ENCODE measurements around the gene LRRK1.

The LRRK1 gene

DNA sequence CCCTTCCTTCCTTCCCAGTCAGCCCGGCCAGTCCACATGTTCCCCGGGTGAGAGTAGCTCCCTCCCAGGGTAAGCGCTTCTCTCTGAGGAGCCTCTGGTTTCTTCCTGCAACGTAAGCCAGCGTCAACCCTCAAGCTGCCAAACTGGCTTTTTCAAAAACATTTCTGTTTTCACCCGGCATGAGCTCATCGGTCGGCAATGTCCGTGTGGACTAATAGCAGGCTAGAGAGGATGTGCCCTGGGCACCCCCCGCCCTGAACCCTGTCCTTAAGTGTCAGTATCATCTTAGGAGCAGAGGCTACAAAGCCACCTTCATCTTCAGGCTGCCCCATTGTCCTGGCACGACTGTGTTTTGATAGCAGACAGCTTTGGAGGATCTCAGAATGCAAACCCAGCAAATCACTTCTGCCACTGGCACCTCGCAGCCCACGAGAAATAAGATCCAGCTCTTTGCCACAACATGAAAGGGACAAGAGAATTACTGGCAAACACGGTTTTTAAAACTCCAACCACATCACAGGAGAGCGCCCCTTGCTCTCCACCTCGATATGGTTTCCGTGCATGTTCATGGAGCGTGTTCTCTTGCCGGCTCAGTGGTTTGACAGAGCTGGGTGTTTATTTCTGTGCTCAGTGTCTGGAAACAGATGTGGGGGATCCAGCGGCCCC lies 29.6 kb upstream of the LRRK1 start:
- no peak overlapping the region for H3K18ac ChIP-seq (ENCODE audit: low read length)
- no peaks in the 10 kb centered on the region for H3K36me3 ChIP-seq (ENCODE audit: control insufficient read depth, insufficient read depth, low read length)
- no peak overlapping the region for H3K4me2 ChIP-seq (ENCODE audit: low read length)
- no peak overlapping the region for H3K9ac ChIP-seq (ENCODE audit: low read length)
- no peak overlapping the region for H4K5ac ChIP-seq (ENCODE audit: low read length)
- peak; percentile 87 for DNase-seq
- H3K56ac ChIP-seq (ENCODE audit: low read length) = peak overlapping the region; percentile 43
- no peak overlapping the region for H2BK15ac ChIP-seq (replicated peaks; ENCODE audit: low read depth)
- H3K4me3 ChIP-seq (ENCODE audit: low read length) = no peak overlapping the region
- H3K4ac ChIP-seq (ENCODE audit: low read depth, low read length) = no peak overlapping the region
- WGBS (ENCODE audit: extremely low coverage, insufficient coverage, low lambda C conversion rate) = no CpG with 5 or more reads among the region's 20 CpGs
- H4K8ac ChIP-seq (ENCODE audit: low read depth, low read length) = no peak overlapping the region
- no peaks in the 10 kb centered on the region for H3K79me2 ChIP-seq (ENCODE audit: control insufficient read depth, insufficient read depth, low read length)
- H3K27me3 ChIP-seq (ENCODE audit: insufficient read depth, low read length, poor library complexity) = no peaks in the 10 kb centered on the region
- H3K23ac ChIP-seq (ENCODE audit: low read length) = no peak overlapping the region
- no peaks in the 10 kb centered on the region for H3K79me1 ChIP-seq (ENCODE audit: low read length)
- no peak overlapping the region for H2BK5ac ChIP-seq (ENCODE audit: low read length)
- H2AK5ac ChIP-seq (ENCODE audit: low read length) = no peak overlapping the region
- H3K4me1 ChIP-seq (ENCODE audit: control insufficient read depth, low read depth, low read length) = no peaks in the 10 kb centered on the region
- no peak overlapping the region for H3K27ac ChIP-seq (ENCODE audit: low read depth, low read length)
- H2BK120ac ChIP-seq (ENCODE audit: low read depth, low read length) = no peak overlapping the region

DNA sequence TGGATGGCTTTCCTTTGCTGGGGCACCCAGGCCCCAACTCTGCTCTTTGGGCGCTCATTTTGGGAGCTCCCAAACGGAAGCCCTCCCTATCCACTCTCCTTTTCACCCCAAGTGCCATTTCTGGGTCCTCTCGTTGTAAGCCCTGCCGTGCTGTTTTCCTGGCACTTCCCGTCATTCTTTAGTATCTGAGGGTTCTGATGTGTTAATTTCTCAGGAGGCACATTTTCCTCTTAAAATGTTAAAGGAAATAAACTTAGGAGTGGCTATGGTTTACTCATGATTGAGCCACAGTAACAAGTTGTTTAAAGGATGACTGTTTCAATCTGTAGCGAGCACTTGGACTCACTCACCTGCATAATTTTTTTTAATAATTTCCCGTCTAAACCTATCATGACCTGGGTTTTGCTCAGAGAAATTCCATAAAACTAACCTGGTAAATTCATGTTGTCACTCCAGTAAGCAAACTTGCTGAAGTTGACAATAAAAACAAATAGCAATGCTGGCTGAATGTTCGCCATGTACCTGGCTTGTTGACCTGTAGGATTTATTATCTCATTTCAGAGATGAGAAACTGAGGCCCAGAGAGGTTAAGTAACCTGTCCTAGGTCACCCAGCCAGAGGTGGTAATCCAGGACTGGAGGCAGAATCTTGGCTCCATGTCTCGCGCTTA lies 29.0 kb upstream of the LRRK1 start:
- Histone ChIP-seq H2BK15ac (replicated peaks; ENCODE audit: low read depth) (no peak overlapping the region), H3K79me2 (ENCODE audit: control insufficient read depth, insufficient read depth, low read length) (no peaks in the 10 kb centered on the region), H3K36me3 (ENCODE audit: control insufficient read depth, insufficient read depth, low read length) (no peaks in the 10 kb centered on the region), H2AK5ac (ENCODE audit: low read length) (no peak overlapping the region), H3K23ac (ENCODE audit: low read length) (no peak overlapping the region), H3K27ac (ENCODE audit: low read depth, low read length) (no peak overlapping the region), H3K4me2 (ENCODE audit: low read length) (no peak overlapping the region), H3K9ac (ENCODE audit: low read length) (no peak overlapping the region), H2BK5ac (ENCODE audit: low read length) (no peak overlapping the region), H3K4me3 (ENCODE audit: low read length) (no peak overlapping the region), H4K5ac (ENCODE audit: low read length) (no peak overlapping the region), H3K56ac (ENCODE audit: low read length) (no peak overlapping the region), H3K79me1 (ENCODE audit: low read length) (no peaks in the 10 kb centered on the region), H3K4ac (ENCODE audit: low read depth, low read length) (no peak overlapping the region), H3K4me1 (ENCODE audit: control insufficient read depth, low read depth, low read length) (no peaks in the 10 kb centered on the region), H3K27me3 (ENCODE audit: insufficient read depth, low read length, poor library complexity) (no peaks in the 10 kb centered on the region), H4K8ac (ENCODE audit: low read depth, low read length) (no peak overlapping the region), H2BK120ac (ENCODE audit: low read depth, low read length) (no peak overlapping the region), H3K18ac (ENCODE audit: low read length) (no peak overlapping the region)
- no peak for DNase-seq
- WGBS (ENCODE audit: extremely low coverage, insufficient coverage, low lambda C conversion rate) = no CpG with 5 or more reads among the region's 10 CpGs

DNA sequence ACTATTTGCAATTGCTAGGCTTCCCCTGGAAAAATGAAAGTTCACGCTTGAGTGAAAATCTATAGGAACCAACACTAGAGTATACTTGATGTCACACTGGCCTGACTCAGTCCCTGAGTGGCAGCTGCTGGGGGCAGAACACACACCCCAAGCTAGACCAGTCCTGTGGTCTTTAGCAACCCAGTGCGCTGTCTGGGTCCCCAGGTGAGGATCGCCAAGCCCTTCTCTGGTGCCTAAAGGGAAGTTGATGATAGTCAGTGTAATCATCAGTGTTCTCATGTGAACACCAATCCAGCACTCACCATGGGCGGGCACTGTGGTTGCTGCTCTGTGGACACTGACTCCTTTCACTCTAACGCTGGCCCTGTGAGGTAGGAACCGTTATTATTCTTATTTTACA lies 28.3 kb upstream of the LRRK1 start:
- Histone ChIP-seq H3K56ac (ENCODE audit: low read length) (no peak overlapping the region), H3K9ac (ENCODE audit: low read length) (no peak overlapping the region), H3K4me3 (ENCODE audit: low read length) (no peak overlapping the region), H3K27me3 (ENCODE audit: insufficient read depth, low read length, poor library complexity) (no peaks in the 10 kb centered on the region), H4K8ac (ENCODE audit: low read depth, low read length) (no peak overlapping the region), H3K79me2 (ENCODE audit: control insufficient read depth, insufficient read depth, low read length) (no peaks in the 10 kb centered on the region), H2BK5ac (ENCODE audit: low read length) (no peak overlapping the region), H3K4ac (ENCODE audit: low read depth, low read length) (no peak overlapping the region), H3K4me2 (ENCODE audit: low read length) (no peak overlapping the region), H3K23ac (ENCODE audit: low read length) (no peak overlapping the region), H2AK5ac (ENCODE audit: low read length) (no peak overlapping the region), H3K27ac (ENCODE audit: low read depth, low read length) (no peak overlapping the region), H2BK15ac (replicated peaks; ENCODE audit: low read depth) (no peak overlapping the region), H2BK120ac (ENCODE audit: low read depth, low read length) (no peak overlapping the region), H3K36me3 (ENCODE audit: control insufficient read depth, insufficient read depth, low read length) (no peaks in the 10 kb centered on the region), H4K5ac (ENCODE audit: low read length) (no peak overlapping the region), H3K4me1 (ENCODE audit: control insufficient read depth, low read depth, low read length) (no peaks in the 10 kb centered on the region), H3K18ac (ENCODE audit: low read length) (no peak overlapping the region), H3K79me1 (ENCODE audit: low read length) (no peaks in the 10 kb centered on the region)
- no CpG with 5 or more reads among the region's 6 CpGs for WGBS (ENCODE audit: extremely low coverage, insufficient coverage, low lambda C conversion rate)
- DNase-seq = no peak

DNA sequence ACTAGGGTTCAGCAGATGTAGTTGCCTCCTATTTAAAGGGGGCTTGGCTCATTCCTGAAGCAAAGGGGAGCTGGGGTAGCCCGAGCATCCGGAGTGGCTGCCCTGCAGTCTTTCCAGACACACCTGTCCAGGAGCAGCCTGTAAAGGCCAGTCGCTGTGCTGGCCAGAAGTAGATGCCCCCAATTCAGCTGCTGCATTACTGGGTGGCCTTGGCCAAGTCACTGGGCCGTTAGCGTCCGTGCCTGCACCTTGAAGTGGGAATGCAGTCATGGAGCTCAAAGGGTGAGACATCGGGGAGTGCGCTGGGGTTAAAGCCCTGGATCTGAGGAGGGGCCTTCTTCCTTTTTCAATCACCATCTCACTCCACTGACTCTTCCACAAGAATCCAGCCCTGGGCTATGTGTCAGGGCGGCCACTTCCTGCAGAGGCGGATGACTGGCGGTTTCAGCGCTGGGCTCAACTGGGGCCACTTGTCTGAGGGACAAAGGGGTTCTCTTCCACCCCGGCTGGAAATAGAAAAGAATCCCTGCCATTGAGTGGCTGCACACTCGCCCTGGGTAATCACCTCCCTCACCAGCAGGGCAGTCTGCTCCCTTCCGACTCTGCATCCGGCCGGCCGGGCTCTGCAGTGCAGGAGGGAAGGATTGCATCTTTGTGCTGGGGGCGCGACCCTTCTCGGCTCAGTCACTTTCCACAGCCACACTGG lies 27.7 kb upstream of the LRRK1 start:
- Histone ChIP-seq H3K4me2 (ENCODE audit: low read length) (no peak overlapping the region), H3K23ac (ENCODE audit: low read length) (no peak overlapping the region), H2BK5ac (ENCODE audit: low read length) (no peak overlapping the region), H4K8ac (ENCODE audit: low read depth, low read length) (no peak overlapping the region), H3K4me3 (ENCODE audit: low read length) (no peak overlapping the region), H3K4me1 (ENCODE audit: control insufficient read depth, low read depth, low read length) (no peaks in the 10 kb centered on the region), H2AK5ac (ENCODE audit: low read length) (no peak overlapping the region), H2BK120ac (ENCODE audit: low read depth, low read length) (no peak overlapping the region), H3K79me2 (ENCODE audit: control insufficient read depth, insufficient read depth, low read length) (no peaks in the 10 kb centered on the region), H3K27me3 (ENCODE audit: insufficient read depth, low read length, poor library complexity) (no peaks in the 10 kb centered on the region), H2BK15ac (replicated peaks; ENCODE audit: low read depth) (no peak overlapping the region), H3K36me3 (ENCODE audit: control insufficient read depth, insufficient read depth, low read length) (no peaks in the 10 kb centered on the region), H3K9ac (ENCODE audit: low read length) (no peak overlapping the region), H3K27ac (ENCODE audit: low read depth, low read length) (no peak overlapping the region), H3K4ac (ENCODE audit: low read depth, low read length) (no peak overlapping the region), H4K5ac (ENCODE audit: low read length) (no peak overlapping the region), H3K79me1 (ENCODE audit: low read length) (no peaks in the 10 kb centered on the region), H3K18ac (ENCODE audit: low read length) (no peak overlapping the region), H3K56ac (ENCODE audit: low read length) (no peak overlapping the region)
- WGBS (ENCODE audit: extremely low coverage, insufficient coverage, low lambda C conversion rate) = no CpG with 5 or more reads among the region's 21 CpGs
- DNase-seq = peak; percentile 51

DNA sequence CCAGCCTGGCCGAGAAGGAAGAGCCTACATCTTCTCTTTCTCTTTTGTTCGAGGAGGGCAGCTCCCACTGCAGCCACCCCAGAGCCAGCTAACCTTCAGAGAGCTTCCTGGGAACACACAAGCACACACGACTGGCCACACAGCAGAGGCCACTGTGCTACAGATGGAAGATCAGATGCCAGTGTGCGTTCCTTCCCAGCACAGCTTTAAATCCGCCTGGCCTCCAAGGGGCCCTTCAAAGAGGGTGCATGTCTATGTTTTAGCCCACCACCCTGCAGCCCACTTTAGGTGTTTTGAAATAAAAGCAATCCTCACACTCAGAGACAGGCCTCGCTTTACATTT lies 27.2 kb upstream of the LRRK1 start:
- H3K4me1 ChIP-seq (ENCODE audit: control insufficient read depth, low read depth, low read length) = no peaks in the 10 kb centered on the region
- no peak overlapping the region for H3K23ac ChIP-seq (ENCODE audit: low read length)
- H3K79me2 ChIP-seq (ENCODE audit: control insufficient read depth, insufficient read depth, low read length) = no peaks in the 10 kb centered on the region
- no peak overlapping the region for H2BK5ac ChIP-seq (ENCODE audit: low read length)
- no CpG with 5 or more reads among the region's 6 CpGs for WGBS (ENCODE audit: extremely low coverage, insufficient coverage, low lambda C conversion rate)
- no peak overlapping the region for H4K5ac ChIP-seq (ENCODE audit: low read length)
- no peak overlapping the region for H3K18ac ChIP-seq (ENCODE audit: low read length)
- no peak overlapping the region for H3K4ac ChIP-seq (ENCODE audit: low read depth, low read length)
- no peak overlapping the region for H3K27ac ChIP-seq (ENCODE audit: low read depth, low read length)
- H3K9ac ChIP-seq (ENCODE audit: low read length) = no peak overlapping the region
- no peak overlapping the region for H4K8ac ChIP-seq (ENCODE audit: low read depth, low read length)
- no peaks in the 10 kb centered on the region for H3K36me3 ChIP-seq (ENCODE audit: control insufficient read depth, insufficient read depth, low read length)
- H3K4me3 ChIP-seq (ENCODE audit: low read length) = no peak overlapping the region
- no peak for DNase-seq
- no peaks in the 10 kb centered on the region for H3K27me3 ChIP-seq (ENCODE audit: insufficient read depth, low read length, poor library complexity)
- no peak overlapping the region for H2AK5ac ChIP-seq (ENCODE audit: low read length)
- H3K79me1 ChIP-seq (ENCODE audit: low read length) = no peaks in the 10 kb centered on the region
- no peak overlapping the region for H3K4me2 ChIP-seq (ENCODE audit: low read length)
- H2BK120ac ChIP-seq (ENCODE audit: low read depth, low read length) = no peak overlapping the region
- no peak overlapping the region for H2BK15ac ChIP-seq (replicated peaks; ENCODE audit: low read depth)
- H3K56ac ChIP-seq (ENCODE audit: low read length) = no peak overlapping the region

Measured in mesendoderm (in vitro differentiated cells).